Testis (tissue), 3 donors: ENCODE data around the gene ZBTB11. TPM values are rescaled to one million over a fixed set of nuclear protein-coding genes. Genes with fewer than 3 reads are reported as not detected.
"Not testable (repeated sequence)": the region's sequence is repeated elsewhere in the genome, so short reads cannot be mapped to it uniquely, and the experiment has no call there.

Source experiments
- DNase-seq: peaks from one replicate; pipeline ENCODE4 v3.0.0-alpha.2; 2019
- H3K27ac ChIP-seq, 2 donors: fragments of 200-600 bp; sonication (generic); one replicate each; pipeline ENCODE4 v1.5.1; 2019
- H3K27me3 ChIP-seq: fragments of 200-600 bp; sonication (generic); one replicate; pipeline ENCODE4 v1.5.1; 2019
- H3K36me3 ChIP-seq: fragments of 200-600 bp; sonication (generic); one replicate; pipeline ENCODE4 v1.5.1; 2017; ENCODE audit warnings: low read depth; ENCODE audit errors: missing control alignments
- H3K4me1 ChIP-seq: fragments of 200-600 bp; sonication (generic); one replicate; pipeline ENCODE4 v1.5.1; 2019
- H3K4me3 ChIP-seq, 2 donors: fragments of 200-600 bp; sonication (generic); one replicate each; pipeline ENCODE4 v1.5.1; 2017 to 2019
- H3K9me3 ChIP-seq: fragments of 200-600 bp; sonication (generic); one replicate; pipeline ENCODE4 v1.5.1; 2017
- POLR2A ChIP-seq: fragments of 450-650 bp; IDR thresholded peaks from one replicate; pipeline ENCODE4 v1.6.1; 2017; ENCODE audit warnings: antibody characterized with exemption, mild to moderate bottlenecking, moderate library complexity
- WGBS, 2 donors: methylation state at CpG; one replicate each; pipeline ENCODE4 v1.1.5; 2018; 5-methylcytosine and 5-hydroxymethylcytosine counted together
- intact Hi-C: fragments of 100-400 bp; cut with DNase I; formaldehyde crosslinking; loops from one replicate; pipeline ENCODE4 v1.15.1; 2023; ENCODE audit warnings: low total_unique reads
- polyA plus RNA-seq: library from polyadenylated mRNA; stranded (reverse); fragments of 350-450 nt; fragmentation: Illumina TruSeq; extraction: RNeasy Lipid Tissue Mini Kit (QIAGEN cat#74804); gene quantifications from one replicate; pipeline ENCODE4 v1.2.3, GENCODE V29; 2014; ENCODE audit warnings: low read depth, low replicate concordance; ENCODE audit not compliant: insufficient read depth
- total RNA-seq, 2 donors: library from RNA; depleted of rRNA; stranded (reverse); fragments of >200 nt; gene quantifications; one replicate each; pipeline ENCODE4 v1.2.3, GENCODE V29; 2016
- TF ChIP-seq, protein P1 (sequence below), 3 experiments: fragments of 450-650 bp in 2 of 3; fragments of 200-600 bp in 1 of 3; sonication (generic) in 1 of 3; IDR thresholded peaks; one replicate each; pipeline ENCODE4 v1.5.1; 2016 to 2019; ENCODE audit warnings: antibody characterized with exemption in 3 of 3, mild to moderate bottlenecking in 2 of 3, moderate library complexity in 1 of 3

Gene ZBTB11
- total and polyA plus RNA-seq, 3 donors from 2014 or later: 14.8 to 37.4 (median 32.8) TPM

- TF ChIP-seq, protein P1, sequence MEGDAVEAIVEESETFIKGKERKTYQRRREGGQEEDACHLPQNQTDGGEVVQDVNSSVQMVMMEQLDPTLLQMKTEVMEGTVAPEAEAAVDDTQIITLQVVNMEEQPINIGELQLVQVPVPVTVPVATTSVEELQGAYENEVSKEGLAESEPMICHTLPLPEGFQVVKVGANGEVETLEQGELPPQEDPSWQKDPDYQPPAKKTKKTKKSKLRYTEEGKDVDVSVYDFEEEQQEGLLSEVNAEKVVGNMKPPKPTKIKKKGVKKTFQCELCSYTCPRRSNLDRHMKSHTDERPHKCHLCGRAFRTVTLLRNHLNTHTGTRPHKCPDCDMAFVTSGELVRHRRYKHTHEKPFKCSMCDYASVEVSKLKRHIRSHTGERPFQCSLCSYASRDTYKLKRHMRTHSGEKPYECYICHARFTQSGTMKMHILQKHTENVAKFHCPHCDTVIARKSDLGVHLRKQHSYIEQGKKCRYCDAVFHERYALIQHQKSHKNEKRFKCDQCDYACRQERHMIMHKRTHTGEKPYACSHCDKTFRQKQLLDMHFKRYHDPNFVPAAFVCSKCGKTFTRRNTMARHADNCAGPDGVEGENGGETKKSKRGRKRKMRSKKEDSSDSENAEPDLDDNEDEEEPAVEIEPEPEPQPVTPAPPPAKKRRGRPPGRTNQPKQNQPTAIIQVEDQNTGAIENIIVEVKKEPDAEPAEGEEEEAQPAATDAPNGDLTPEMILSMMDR (IDR thresholded peaks at IDR 0.05): no peak
- TF ChIP-seq POLR2A: no peak
- Histone ChIP-seq H3K4me1 (no peaks in the 10 kb centered on the region), H3K36me3 (no peaks in the 10 kb centered on the region), H3K27me3 (no peaks in the 10 kb centered on the region), H3K27ac (no peak overlapping the region), H3K9me3 (no peaks in the 10 kb centered on the region), H3K4me3 (no peak overlapping the region)
- 81 to 87% methylated on average over 3 of the region's 3 CpGs for WGBS, 2 donors
- intact Hi-C loops: no loop called here
- DNase-seq: no peak
These were observed 57.2 kb downstream of the ZBTB11 start for GRCh38 chr3:101619734-101620133.

- no peaks in the 10 kb centered on the region for H3K36me3 ChIP-seq
- no peak overlapping the region for H3K4me3 ChIP-seq
- TF ChIP-seq, protein P1 (IDR thresholded peaks at IDR 0.05): no peak
- no peak for TF ChIP-seq POLR2A
- no peaks in the 10 kb centered on the region for H3K4me1 ChIP-seq
- WGBS, 2 donors: 79 to 86% methylated on average over 1 of the region's 1 CpG
- H3K27ac ChIP-seq: no peak overlapping the region
- intact Hi-C loops: no loop called here
- no peak for DNase-seq
- no peaks in the 10 kb centered on the region for H3K27me3 ChIP-seq
- H3K9me3 ChIP-seq: no peaks in the 10 kb centered on the region
These were observed 58.2 kb downstream of the ZBTB11 start for GRCh38 chr3:101618726-101619125.

- Histone ChIP-seq H3K27ac (no peak overlapping the region), H3K36me3 (no peaks in the 10 kb centered on the region), H3K27me3 (no peaks in the 10 kb centered on the region), H3K4me1 (no peaks in the 10 kb centered on the region), H3K9me3 (no peaks in the 10 kb centered on the region), H3K4me3 (no peak overlapping the region)
- intact Hi-C loops: no loop called here
- 89 to 90% methylated on average over 7 of the region's 7 CpGs for WGBS, 2 donors
- no peak for DNase-seq
- no peak for TF ChIP-seq POLR2A
- TF ChIP-seq, protein P1 (IDR thresholded peaks at IDR 0.05): no peak
These were observed 59.5 kb downstream of the ZBTB11 start for GRCh38 chr3:101617478-101617877.

DNA sequence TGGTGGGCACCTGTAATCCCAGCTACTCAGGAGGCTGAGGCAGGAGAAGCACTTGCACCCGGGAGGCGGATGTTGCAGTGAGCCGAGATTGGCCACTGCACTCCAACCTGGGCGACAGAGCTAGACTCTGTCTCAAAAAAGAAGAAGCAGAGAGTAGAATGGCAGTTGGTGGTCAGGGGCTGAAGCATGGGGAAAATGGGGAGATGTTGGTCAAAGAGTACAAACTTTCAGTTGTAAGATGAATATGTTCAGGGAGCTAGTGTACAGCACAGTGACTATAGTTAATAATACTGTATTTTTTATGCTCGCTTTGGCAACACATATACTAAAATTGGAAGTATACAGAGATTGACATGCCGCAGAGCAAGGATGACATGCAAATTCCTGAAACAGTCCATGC, 61.4 kb downstream of the ZBTB11 start:
- intact Hi-C loops: no loop called here
- Histone ChIP-seq H3K27ac (no peak overlapping the region), H3K4me3 (no peak overlapping the region), H3K36me3 (no peaks in the 10 kb centered on the region), H3K4me1 (no peaks in the 10 kb centered on the region), H3K27me3 (no peaks in the 10 kb centered on the region), H3K9me3 (no peaks in the 10 kb centered on the region)
- TF ChIP-seq POLR2A: no peak
- TF ChIP-seq, protein P1 (IDR thresholded peaks at IDR 0.05): no peak
- WGBS, 2 donors: 93 to 97% methylated on average over 6 of the region's 6 CpGs
- no peak for DNase-seq

- H3K27ac ChIP-seq, H3K27me3 ChIP-seq, H3K9me3 ChIP-seq, H3K4me3 ChIP-seq, intact Hi-C loops, H3K36me3 ChIP-seq, DNase-seq, H3K4me1 ChIP-seq: not testable (repeated sequence)
- WGBS, 2 donors: 80 to 85% methylated on average over 9 of the region's 9 CpGs
These were observed 63.9 kb downstream of the ZBTB11 start for GRCh38 chr3:101613014-101613413.
